ENCODE data around the gene PPP1R26. TPM values are rescaled to one million over a fixed set of nuclear protein-coding genes. Genes with fewer than 3 reads are reported as not detected.

PPP1R26 gene
- total and polyA plus RNA-seq, 2 of the 13 experiments (the other 11 are each of a cell fraction or from before 2014, with no cell fraction given) = 8.6 to 11.6 TPM

- TF ChIP-seq SNAPC4 (CRISPR knock-in tag; IDR thresholded peaks at IDR 0.05) (0 out of 2 replicates have a peak, but pooled peaks have one; percentile 56), ZNF235 (CRISPR knock-in tag; IDR thresholded peaks at IDR 0.05; ENCODE audit: borderline replicate concordance) (peak; percentile 79; the same call in 1 of the 2 replicates), SOX6 (IDR thresholded peaks at IDR 0.05) (no peak), SOX6 (CRISPR knock-in tag; IDR thresholded peaks at IDR 0.05) (peak; percentile 48; the same call in 1 of the 2 replicates), MXD3 (CRISPR knock-in tag; IDR thresholded peaks at IDR 0.05) (peak; percentile 26; the same call in 1 of the 2 replicates), KDM1A (CRISPR knock-in tag; IDR thresholded peaks at IDR 0.05) (no peak), POGZ (CRISPR knock-in tag; IDR thresholded peaks at IDR 0.05) (0 out of 2 replicates have a peak, but pooled peaks have one; percentile 28), ZNF333 (CRISPR knock-in tag; IDR thresholded peaks at IDR 0.05; ENCODE audit: borderline replicate concordance) (peak; percentile 93; the same call in 1 of the 2 replicates), ZNF772 (CRISPR knock-in tag; IDR thresholded peaks at IDR 0.05) (0 out of 2 replicates have a peak, but pooled peaks have one; percentile 21), ZNF777 (CRISPR knock-in tag; IDR thresholded peaks at IDR 0.05) (peak; percentile 50; the same call in 1 of the 2 replicates), PATZ1 (CRISPR knock-in tag; IDR thresholded peaks at IDR 0.05) (peak; percentile 49), ERF (CRISPR knock-in tag; IDR thresholded peaks at IDR 0.05) (peak; percentile 24; the same call in 1 of the 2 replicates), SAP130 (CRISPR knock-in tag; IDR thresholded peaks at IDR 0.05; ENCODE audit: low read depth) (peak; percentile 59), SYNCRIP (IDR thresholded peaks at IDR 0.05; ENCODE audit: insufficient read depth, low read depth, low read length) (no peak), HIC2 (CRISPR knock-in tag; IDR thresholded peaks at IDR 0.05; ENCODE audit: low read depth) (0 out of 2 replicates have a peak, but pooled peaks have one; percentile 17), ZNF563 (CRISPR knock-in tag; IDR thresholded peaks at IDR 0.05) (peak; percentile 36; the same call in 1 of the 2 replicates), SALL2 (CRISPR knock-in tag; IDR thresholded peaks at IDR 0.05) (peak; percentile 31; the same call in 1 of the 2 replicates), YY1 (IDR thresholded peaks at IDR 0.05; ENCODE audit: insufficient read depth, insufficient replicate concordance, low read depth, low read length) (peak; percentile 45)
These were observed 723 bp downstream of the PPP1R26 start (continued) for GRCh38 chr9:135480071-135480939.

All from HepG2 (cell line).